ENCODE results near the gene PRR16.

GRCh38 chr5:120678279-120678678, 214.2 kb downstream of the PRR16 start:
- TF ChIP-seq, protein P1, sequence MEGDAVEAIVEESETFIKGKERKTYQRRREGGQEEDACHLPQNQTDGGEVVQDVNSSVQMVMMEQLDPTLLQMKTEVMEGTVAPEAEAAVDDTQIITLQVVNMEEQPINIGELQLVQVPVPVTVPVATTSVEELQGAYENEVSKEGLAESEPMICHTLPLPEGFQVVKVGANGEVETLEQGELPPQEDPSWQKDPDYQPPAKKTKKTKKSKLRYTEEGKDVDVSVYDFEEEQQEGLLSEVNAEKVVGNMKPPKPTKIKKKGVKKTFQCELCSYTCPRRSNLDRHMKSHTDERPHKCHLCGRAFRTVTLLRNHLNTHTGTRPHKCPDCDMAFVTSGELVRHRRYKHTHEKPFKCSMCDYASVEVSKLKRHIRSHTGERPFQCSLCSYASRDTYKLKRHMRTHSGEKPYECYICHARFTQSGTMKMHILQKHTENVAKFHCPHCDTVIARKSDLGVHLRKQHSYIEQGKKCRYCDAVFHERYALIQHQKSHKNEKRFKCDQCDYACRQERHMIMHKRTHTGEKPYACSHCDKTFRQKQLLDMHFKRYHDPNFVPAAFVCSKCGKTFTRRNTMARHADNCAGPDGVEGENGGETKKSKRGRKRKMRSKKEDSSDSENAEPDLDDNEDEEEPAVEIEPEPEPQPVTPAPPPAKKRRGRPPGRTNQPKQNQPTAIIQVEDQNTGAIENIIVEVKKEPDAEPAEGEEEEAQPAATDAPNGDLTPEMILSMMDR (IDR thresholded peaks at IDR 0.05; ENCODE audit: poor library complexity), result no peak
- TF ChIP-seq EZH2phosphoT487 (IDR thresholded peaks at IDR 0.05; ENCODE audit: low read depth, severe bottlenecking, unreplicated experiment), result no peak
- TF ChIP-seq EZH2 (IDR thresholded peaks at IDR 0.05; ENCODE audit: borderline replicate concordance), result no peak
